Measurements from ENCODE around the gene BPIFA3.

BPIFA3 gene

GRCh38 chr20:33249456-33249855 lies 32.3 kb downstream of the BPIFA3 start:
- DNase-seq (ENCODE audit: low spot score) = no peak
- in situ Hi-C loops (cut with MboI; ENCODE audit: low sequenced_read_pairs, unreplicated experiment) = no loop called here
- no peak for TF ChIP-seq CTCF (IDR thresholded peaks at IDR 0.05; ENCODE audit: borderline replicate concordance, control extremely low read depth, extremely low read depth, insufficient read depth, missing control alignments)

GRCh38 chr20:33250666-33251065 lies 33.5 kb downstream of the BPIFA3 start:
- in situ Hi-C loops (cut with MboI; ENCODE audit: low sequenced_read_pairs, unreplicated experiment) = no loop called here

GRCh38 chr20:33251496-33251895 lies 34.3 kb downstream of the BPIFA3 start:
- in situ Hi-C loops (cut with MboI; ENCODE audit: low sequenced_read_pairs, unreplicated experiment) = no loop called here
- TF ChIP-seq CTCF (IDR thresholded peaks at IDR 0.05; ENCODE audit: borderline replicate concordance, control extremely low read depth, extremely low read depth, insufficient read depth, missing control alignments) = no peak
- DNase-seq (ENCODE audit: low spot score) = no peak

More at GRCh38 chr20:33250666-33251065, 33.5 kb downstream of the BPIFA3 start:
- no peak for TF ChIP-seq CTCF (IDR thresholded peaks at IDR 0.05; ENCODE audit: borderline replicate concordance, control extremely low read depth, extremely low read depth, insufficient read depth, missing control alignments)
- DNase-seq (ENCODE audit: low spot score) = no peak

GRCh38 chr20:33252460-33252859 lies 35.3 kb downstream of the BPIFA3 start:
- in situ Hi-C loops (cut with MboI; ENCODE audit: low sequenced_read_pairs, unreplicated experiment) = no loop called here
- no peak for TF ChIP-seq CTCF (IDR thresholded peaks at IDR 0.05; ENCODE audit: borderline replicate concordance, control extremely low read depth, extremely low read depth, insufficient read depth, missing control alignments)
- DNase-seq (ENCODE audit: low spot score) = no peak

GRCh38 chr20:33255005-33255404 lies 37.9 kb downstream of the BPIFA3 start:
- in situ Hi-C loops (cut with MboI; ENCODE audit: low sequenced_read_pairs, unreplicated experiment) = no loop called here
- no peak for TF ChIP-seq CTCF (IDR thresholded peaks at IDR 0.05; ENCODE audit: borderline replicate concordance, control extremely low read depth, extremely low read depth, insufficient read depth, missing control alignments)
- no peak for DNase-seq (ENCODE audit: low spot score)

GRCh38 chr20:33257237-33257636 lies 40.1 kb downstream of the BPIFA3 start:
- no peak for TF ChIP-seq CTCF (IDR thresholded peaks at IDR 0.05; ENCODE audit: borderline replicate concordance, control extremely low read depth, extremely low read depth, insufficient read depth, missing control alignments)
- in situ Hi-C loops (cut with MboI; ENCODE audit: low sequenced_read_pairs, unreplicated experiment) = no loop called here
- no peak for DNase-seq (ENCODE audit: low spot score)

GRCh38 chr20:33259371-33259770 lies 42.2 kb downstream of the BPIFA3 start:
- no peak for TF ChIP-seq CTCF (IDR thresholded peaks at IDR 0.05; ENCODE audit: borderline replicate concordance, control extremely low read depth, extremely low read depth, insufficient read depth, missing control alignments)
- in situ Hi-C loops (cut with MboI; ENCODE audit: low sequenced_read_pairs, unreplicated experiment) = no loop called here
- no peak for DNase-seq (ENCODE audit: low spot score)
